Measurements from ENCODE around the gene SPNS2.

The SPNS2 gene

GRCh38 chr17:4498461-4499397 lies at the start of gene SPNS2:
TSS of gene SPNS2 (plus strand) at chr17:4498881. CDS start at chr17:4499048, 167 bp downstream.
- DNase-seq (ENCODE audit: low spot score), result no peak

GRCh38 chr17:4449736-4450135 lies 48.9 kb upstream of the SPNS2 start:
- DNase-seq (ENCODE audit: low spot score), result peak; percentile 21

GRCh38 chr17:4450710-4451316 lies 47.9 kb upstream of the SPNS2 start:
- DNase-seq (ENCODE audit: low spot score), result no peak

- no peak for DNase-seq (ENCODE audit: low spot score)
Observed at GRCh38 chr17:4453812-4454591, 44.7 kb upstream of the SPNS2 start.

GRCh38 chr17:4460661-4461060 lies 38.0 kb upstream of the SPNS2 start:
- no peak for DNase-seq (ENCODE audit: low spot score)

GRCh38 chr17:4463818-4464476 lies 34.7 kb upstream of the SPNS2 start:
- no peak for DNase-seq (ENCODE audit: low spot score)

- DNase-seq (ENCODE audit: low spot score), result no peak
Observed at GRCh38 chr17:4465786-4466185, 32.9 kb upstream of the SPNS2 start.

GRCh38 chr17:4467287-4467686 lies 31.4 kb upstream of the SPNS2 start:
- DNase-seq (ENCODE audit: low spot score), result no peak

GRCh38 chr17:4469552-4469951 lies 29.1 kb upstream of the SPNS2 start:
- DNase-seq (ENCODE audit: low spot score), result no peak

GRCh38 chr17:4472286-4472685 lies 26.4 kb upstream of the SPNS2 start:
- no peak for DNase-seq (ENCODE audit: low spot score)

GRCh38 chr17:4474093-4474492 lies 24.6 kb upstream of the SPNS2 start:
- DNase-seq (ENCODE audit: low spot score), result no peak

GRCh38 chr17:4475001-4475400 lies 23.7 kb upstream of the SPNS2 start:
- DNase-seq (ENCODE audit: low spot score), result no peak

GRCh38 chr17:4475463-4475862 lies 23.2 kb upstream of the SPNS2 start:
- no peak for DNase-seq (ENCODE audit: low spot score)

- no peak for DNase-seq (ENCODE audit: low spot score)
Observed at GRCh38 chr17:4476017-4476416, 22.7 kb upstream of the SPNS2 start.

- no peak for DNase-seq (ENCODE audit: low spot score)
Observed at GRCh38 chr17:4476511-4477070, 22.1 kb upstream of the SPNS2 start.

- DNase-seq (ENCODE audit: low spot score), result no peak
Observed at GRCh38 chr17:4477255-4477791, 21.4 kb upstream of the SPNS2 start.

- no peak for DNase-seq (ENCODE audit: low spot score)
Observed at GRCh38 chr17:4478318-4478830, 20.3 kb upstream of the SPNS2 start.

- no peak for DNase-seq (ENCODE audit: low spot score)
Observed at GRCh38 chr17:4479340-4479981, 19.2 kb upstream of the SPNS2 start.

- no peak for DNase-seq (ENCODE audit: low spot score)
Observed at GRCh38 chr17:4479982-4480751, 18.5 kb upstream of the SPNS2 start.

Measured in kidney capillary endothelial cell (primary cell).